Measurements from ENCODE around the gene XRCC2. TPM values are rescaled to one million over a fixed set of nuclear protein-coding genes. Genes with fewer than 3 reads are reported as not detected.

Gene XRCC2
- total and polyA plus RNA-seq, 2 experiments from 2014 or later = 18.9 to 33.2 TPM

DNA sequence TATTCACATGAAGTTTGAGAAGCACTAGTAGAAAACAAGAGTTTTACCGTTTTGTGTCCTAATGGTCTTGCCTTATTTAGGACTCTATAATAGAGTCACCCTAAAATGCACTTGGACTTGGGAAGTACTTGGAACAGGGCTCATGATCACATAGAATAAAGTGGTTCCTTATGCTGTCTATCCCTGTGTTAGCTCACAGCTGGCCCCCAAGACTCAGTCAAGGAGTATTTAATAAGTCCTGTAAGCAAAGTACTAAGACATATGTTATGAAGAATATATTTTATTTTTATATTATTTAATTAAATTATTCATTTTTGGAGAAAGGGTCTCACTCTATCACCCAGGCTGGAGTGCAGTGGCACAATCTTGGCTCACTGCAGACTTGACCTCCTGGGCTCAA lies 54.5 kb downstream of the XRCC2 start:
- no peak for TF ChIP-seq POLR2AphosphoS5 (IDR thresholded peaks at IDR 0.05; ENCODE audit: low read depth)
- ATAC-seq (no peak), DNase-seq (ENCODE audit: low spot score) (no peak)
- Histone ChIP-seq H3K79me2 (replicated peaks; ENCODE audit: insufficient read depth) (no peaks in the 10 kb centered on the region), H3K9me2 (ENCODE audit: insufficient read depth) (no peaks in the 10 kb centered on the region), H4K20me1 (replicated peaks; ENCODE audit: insufficient read depth) (no peaks in the 10 kb centered on the region), H2AFZ (no peak overlapping the region), H3K27me3 (ENCODE audit: insufficient read depth) (no peaks in the 10 kb centered on the region), H3K27ac (ENCODE audit: low read depth) (no peak overlapping the region), H3F3A (replicated peaks; ENCODE audit: low read depth) (no peaks in the 10 kb centered on the region), H3K36me3 (ENCODE audit: insufficient read depth) (no peaks in the 10 kb centered on the region), H3K4me1 (ENCODE audit: insufficient read depth) (no peaks in the 10 kb centered on the region), H3K4me2 (no peak overlapping the region), H3K4me3 (no peak overlapping the region)
- Mint-ChIP-seq H3K36me3 (ENCODE audit: low read depth) (no peaks in the 10 kb centered on the region), H3K4me3 (no peak overlapping the region), H3K9me3 (no peaks in the 10 kb centered on the region), H3K4me1 (no peaks in the 10 kb centered on the region), H3K27ac (no peak overlapping the region), H3K27me3 (ENCODE audit: insufficient read depth, low read depth, poor library complexity) (peaks cover 3% of the 10 kb centered on the region)

DNA sequence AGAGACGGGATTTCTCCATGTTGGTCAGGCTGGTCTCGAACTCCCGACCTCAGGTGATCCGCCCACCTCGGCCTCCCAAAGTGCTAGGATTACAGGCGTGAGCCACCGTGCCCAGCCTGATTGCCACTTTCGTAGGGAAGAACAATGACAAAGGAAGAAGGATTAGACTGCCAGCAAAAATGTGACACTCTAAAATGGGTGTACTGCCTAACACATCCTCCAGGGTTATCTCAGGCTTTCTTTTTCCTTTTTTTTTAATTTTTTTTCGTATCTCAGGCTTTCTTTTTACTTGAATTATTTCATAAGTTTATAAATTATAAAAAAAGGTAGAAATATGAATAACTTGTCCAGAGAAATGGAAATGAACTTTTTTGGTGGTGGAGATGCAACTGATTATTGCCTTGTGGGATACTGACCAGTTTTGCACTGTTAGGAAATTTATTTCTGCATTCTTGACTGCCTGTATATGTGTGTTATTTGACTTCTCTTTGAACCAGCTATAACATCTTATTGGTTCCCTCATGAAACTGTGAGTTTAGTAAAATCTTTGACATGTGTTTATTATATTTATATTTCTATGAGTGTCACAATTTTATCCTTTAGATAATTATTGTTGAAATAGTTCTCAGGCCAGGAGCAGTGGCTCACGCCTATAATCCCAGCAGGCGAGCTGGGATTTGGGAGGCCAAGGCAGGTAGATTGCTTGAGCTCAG lies 56.8 kb downstream of the XRCC2 start:
- H3K36me3 Mint-ChIP-seq (ENCODE audit: low read depth) = no peaks in the 10 kb centered on the region

DNA sequence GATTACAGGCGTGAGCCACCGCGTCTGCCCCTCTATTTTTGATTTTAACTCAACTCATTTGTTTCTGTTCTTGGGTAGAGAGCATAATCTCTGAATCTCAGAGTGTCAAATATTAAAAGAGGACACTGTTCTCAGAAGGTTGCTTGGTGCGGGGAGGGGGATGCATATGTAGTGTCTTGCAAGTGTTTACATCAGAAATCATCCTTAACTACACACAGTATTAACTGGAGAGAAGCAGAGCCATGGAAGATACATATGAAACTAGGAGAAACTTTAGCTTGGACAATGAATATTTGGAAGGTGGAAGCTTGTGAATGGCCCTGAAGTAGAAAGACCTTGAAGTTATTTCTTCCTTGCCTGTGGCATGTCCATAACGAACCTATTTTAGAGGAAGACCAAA lies 57.5 kb downstream of the XRCC2 start:
- peaks cover 3% of the 10 kb centered on the region for H3K27me3 Mint-ChIP-seq (ENCODE audit: insufficient read depth, low read depth, poor library complexity)
- DNase-seq (ENCODE audit: low spot score) = no peak
- no peaks in the 10 kb centered on the region for H3K4me1 ChIP-seq (ENCODE audit: insufficient read depth)
- no peak for ATAC-seq
- H3K79me2 ChIP-seq (replicated peaks; ENCODE audit: insufficient read depth) = no peaks in the 10 kb centered on the region
- H3K9me2 ChIP-seq (ENCODE audit: insufficient read depth) = no peaks in the 10 kb centered on the region
- no peak overlapping the region for H3K27ac Mint-ChIP-seq
- H2AFZ ChIP-seq = no peak overlapping the region
- H3K4me2 ChIP-seq = no peak overlapping the region
- no peaks in the 10 kb centered on the region for H4K20me1 ChIP-seq (replicated peaks; ENCODE audit: insufficient read depth)
- H3F3A ChIP-seq (replicated peaks; ENCODE audit: low read depth) = no peaks in the 10 kb centered on the region
- H3K27me3 ChIP-seq (ENCODE audit: insufficient read depth) = no peaks in the 10 kb centered on the region
- no peak overlapping the region for H3K27ac ChIP-seq (ENCODE audit: low read depth)
- H3K36me3 Mint-ChIP-seq (ENCODE audit: low read depth) = no peaks in the 10 kb centered on the region
- TF ChIP-seq, protein P1, sequence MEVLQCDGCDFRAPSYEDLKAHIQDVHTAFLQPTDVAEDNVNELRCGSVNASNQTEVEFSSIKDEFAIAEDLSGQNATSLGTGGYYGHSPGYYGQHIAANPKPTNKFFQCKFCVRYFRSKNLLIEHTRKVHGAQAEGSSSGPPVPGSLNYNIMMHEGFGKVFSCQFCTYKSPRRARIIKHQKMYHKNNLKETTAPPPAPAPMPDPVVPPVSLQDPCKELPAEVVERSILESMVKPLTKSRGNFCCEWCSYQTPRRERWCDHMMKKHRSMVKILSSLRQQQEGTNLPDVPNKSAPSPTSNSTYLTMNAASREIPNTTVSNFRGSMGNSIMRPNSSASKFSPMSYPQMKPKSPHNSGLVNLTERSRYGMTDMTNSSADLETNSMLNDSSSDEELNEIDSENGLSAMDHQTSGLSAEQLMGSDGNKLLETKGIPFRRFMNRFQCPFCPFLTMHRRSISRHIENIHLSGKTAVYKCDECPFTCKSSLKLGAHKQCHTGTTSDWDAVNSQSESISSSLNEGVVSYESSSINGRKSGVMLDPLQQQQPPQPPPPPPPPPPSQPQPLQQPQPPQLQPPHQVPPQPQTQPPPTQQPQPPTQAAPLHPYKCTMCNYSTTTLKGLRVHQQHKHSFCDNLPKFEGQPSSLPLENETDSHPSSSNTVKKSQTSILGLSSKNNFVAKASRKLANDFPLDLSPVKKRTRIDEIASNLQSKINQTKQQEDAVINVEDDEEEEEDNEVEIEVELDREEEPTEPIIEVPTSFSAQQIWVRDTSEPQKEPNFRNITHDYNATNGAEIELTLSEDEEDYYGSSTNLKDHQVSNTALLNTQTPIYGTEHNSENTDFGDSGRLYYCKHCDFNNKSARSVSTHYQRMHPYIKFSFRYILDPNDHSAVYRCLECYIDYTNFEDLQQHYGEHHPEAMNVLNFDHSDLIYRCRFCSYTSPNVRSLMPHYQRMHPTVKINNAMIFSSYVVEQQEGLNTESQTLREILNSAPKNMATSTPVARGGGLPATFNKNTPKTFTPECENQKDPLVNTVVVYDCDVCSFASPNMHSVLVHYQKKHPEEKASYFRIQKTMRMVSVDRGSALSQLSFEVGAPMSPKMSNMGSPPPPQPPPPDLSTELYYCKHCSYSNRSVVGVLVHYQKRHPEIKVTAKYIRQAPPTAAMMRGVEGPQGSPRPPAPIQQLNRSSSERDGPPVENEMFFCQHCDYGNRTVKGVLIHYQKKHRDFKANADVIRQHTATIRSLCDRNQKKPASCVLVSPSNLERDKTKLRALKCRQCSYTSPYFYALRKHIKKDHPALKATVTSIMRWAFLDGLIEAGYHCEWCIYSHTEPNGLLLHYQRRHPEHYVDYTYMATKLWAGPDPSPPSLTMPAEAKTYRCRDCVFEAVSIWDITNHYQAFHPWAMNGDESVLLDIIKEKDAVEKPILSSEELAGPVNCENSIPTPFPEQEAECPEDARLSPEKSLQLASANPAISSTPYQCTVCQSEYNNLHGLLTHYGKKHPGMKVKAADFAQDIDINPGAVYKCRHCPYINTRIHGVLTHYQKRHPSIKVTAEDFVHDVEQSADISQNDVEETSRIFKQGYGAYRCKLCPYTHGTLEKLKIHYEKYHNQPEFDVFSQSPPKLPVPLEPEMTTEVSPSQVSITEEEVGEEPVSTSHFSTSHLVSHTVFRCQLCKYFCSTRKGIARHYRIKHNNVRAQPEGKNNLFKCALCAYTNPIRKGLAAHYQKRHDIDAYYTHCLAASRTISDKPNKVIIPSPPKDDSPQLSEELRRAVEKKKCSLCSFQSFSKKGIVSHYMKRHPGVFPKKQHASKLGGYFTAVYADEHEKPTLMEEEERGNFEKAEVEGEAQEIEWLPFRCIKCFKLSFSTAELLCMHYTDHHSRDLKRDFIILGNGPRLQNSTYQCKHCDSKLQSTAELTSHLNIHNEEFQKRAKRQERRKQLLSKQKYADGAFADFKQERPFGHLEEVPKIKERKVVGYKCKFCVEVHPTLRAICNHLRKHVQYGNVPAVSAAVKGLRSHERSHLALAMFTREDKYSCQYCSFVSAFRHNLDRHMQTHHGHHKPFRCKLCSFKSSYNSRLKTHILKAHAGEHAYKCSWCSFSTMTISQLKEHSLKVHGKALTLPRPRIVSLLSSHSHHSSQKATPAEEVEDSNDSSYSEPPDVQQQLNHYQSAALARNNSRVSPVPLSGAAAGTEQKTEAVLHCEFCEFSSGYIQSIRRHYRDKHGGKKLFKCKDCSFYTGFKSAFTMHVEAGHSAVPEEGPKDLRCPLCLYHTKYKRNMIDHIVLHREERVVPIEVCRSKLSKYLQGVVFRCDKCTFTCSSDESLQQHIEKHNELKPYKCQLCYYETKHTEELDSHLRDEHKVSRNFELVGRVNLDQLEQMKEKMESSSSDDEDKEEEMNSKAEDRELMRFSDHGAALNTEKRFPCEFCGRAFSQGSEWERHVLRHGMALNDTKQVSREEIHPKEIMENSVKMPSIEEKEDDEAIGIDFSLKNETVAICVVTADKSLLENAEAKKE (CRISPR knock-in tag; IDR thresholded peaks at IDR 0.05) = no peak
- no peak overlapping the region for H3K4me3 ChIP-seq
- H3K4me3 Mint-ChIP-seq = no peak overlapping the region
- H3K9me3 Mint-ChIP-seq = no peaks in the 10 kb centered on the region
- no peaks in the 10 kb centered on the region for H3K4me1 Mint-ChIP-seq
- H3K36me3 ChIP-seq (ENCODE audit: insufficient read depth) = no peaks in the 10 kb centered on the region

More for the DNA sequence above, 56.8 kb downstream of the XRCC2 start:
- TF ChIP-seq ZNF114 (CRISPR knock-in tag; IDR thresholded peaks at IDR 0.05) = no peak
- no peak for TF ChIP-seq JUNB (IDR thresholded peaks at IDR 0.05; ENCODE audit: unreplicated experiment)
- TF ChIP-seq NANOG (IDR thresholded peaks at IDR 0.05; ENCODE audit: borderline replicate concordance) = no peak
- TF ChIP-seq STAT1 (IDR thresholded peaks at IDR 0.05; ENCODE audit: unreplicated experiment) = no peak
- H3K79me2 ChIP-seq (replicated peaks; ENCODE audit: insufficient read depth) = no peaks in the 10 kb centered on the region
- H3K27ac Mint-ChIP-seq = no peak overlapping the region
- H3K27me3 ChIP-seq (ENCODE audit: insufficient read depth) = no peaks in the 10 kb centered on the region
- H3K27ac ChIP-seq (ENCODE audit: low read depth) = no peak overlapping the region
- H3K27me3 Mint-ChIP-seq (ENCODE audit: insufficient read depth, low read depth, poor library complexity) = peaks cover 3% of the 10 kb centered on the region
- no peaks in the 10 kb centered on the region for H3F3A ChIP-seq (replicated peaks; ENCODE audit: low read depth)
- no peak for ATAC-seq
- no peaks in the 10 kb centered on the region for H3K4me1 Mint-ChIP-seq
- no peaks in the 10 kb centered on the region for H3K9me2 ChIP-seq (ENCODE audit: insufficient read depth)
- no peaks in the 10 kb centered on the region for H3K4me1 ChIP-seq (ENCODE audit: insufficient read depth)
- H4K20me1 ChIP-seq (replicated peaks; ENCODE audit: insufficient read depth) = no peaks in the 10 kb centered on the region
- H3K4me2 ChIP-seq = no peak overlapping the region
- no peaks in the 10 kb centered on the region for H3K9me3 Mint-ChIP-seq
- no peak overlapping the region for H3K4me3 ChIP-seq
- DNase-seq (ENCODE audit: low spot score) = no peak
- no peaks in the 10 kb centered on the region for H3K36me3 ChIP-seq (ENCODE audit: insufficient read depth)
- H2AFZ ChIP-seq = no peak overlapping the region
- no peak overlapping the region for H3K4me3 Mint-ChIP-seq

All from GM23338 (cell line).